ENCODE measurements around the gene PF4V1.

The PF4V1 gene

GRCh38 chr4:73860917-73861316 is 7.8 kb downstream of the PF4V1 start:
- ATAC-seq (ENCODE audit: low read depth) (no peak), DNase-seq (ENCODE audit: low spot score) (no peak)
- Histone ChIP-seq H3K27ac (ENCODE audit: poor library complexity, severe bottlenecking) (no peak overlapping the region), H3K36me3 (ENCODE audit: low read depth) (no peaks in the 10 kb centered on the region), H3K27me3 (ENCODE audit: insufficient read depth, poor library complexity, severe bottlenecking) (no peaks in the 10 kb centered on the region), H3K4me1 (ENCODE audit: insufficient read depth, poor library complexity, severe bottlenecking) (peaks cover 9% of the 10 kb centered on the region), H3K9me3 (ENCODE audit: severe bottlenecking) (no peaks in the 10 kb centered on the region), H3K4me3 (ENCODE audit: severe bottlenecking) (no peak overlapping the region)
- no peak for TF ChIP-seq CTCF (IDR thresholded peaks at IDR 0.05; ENCODE audit: poor library complexity, severe bottlenecking)

- H3K4me1 ChIP-seq (ENCODE audit: insufficient read depth, poor library complexity, severe bottlenecking): peaks cover 13% of the 10 kb centered on the region
- no peak for ATAC-seq (ENCODE audit: low read depth)
- H3K27me3 ChIP-seq (ENCODE audit: insufficient read depth, poor library complexity, severe bottlenecking): no peaks in the 10 kb centered on the region
- no peaks in the 10 kb centered on the region for H3K36me3 ChIP-seq (ENCODE audit: low read depth)
- no peak overlapping the region for H3K4me3 ChIP-seq (ENCODE audit: severe bottlenecking)
- no peak for DNase-seq (ENCODE audit: low spot score)
- no peak for TF ChIP-seq CTCF (IDR thresholded peaks at IDR 0.05; ENCODE audit: poor library complexity, severe bottlenecking)
- no peak overlapping the region for H3K27ac ChIP-seq (ENCODE audit: poor library complexity, severe bottlenecking)
- no peaks in the 10 kb centered on the region for H3K9me3 ChIP-seq (ENCODE audit: severe bottlenecking)
These were observed 9.2 kb downstream of the PF4V1 start for GRCh38 chr4:73862322-73862721.

GRCh38 chr4:73864365-73864764 is 11.3 kb downstream of the PF4V1 start:
- Histone ChIP-seq H3K36me3 (ENCODE audit: low read depth) (no peaks in the 10 kb centered on the region), H3K9me3 (ENCODE audit: severe bottlenecking) (no peaks in the 10 kb centered on the region), H3K4me3 (ENCODE audit: severe bottlenecking) (no peak overlapping the region), H3K27ac (ENCODE audit: poor library complexity, severe bottlenecking) (no peak overlapping the region), H3K27me3 (ENCODE audit: insufficient read depth, poor library complexity, severe bottlenecking) (no peaks in the 10 kb centered on the region), H3K4me1 (ENCODE audit: insufficient read depth, poor library complexity, severe bottlenecking) (peaks cover 16% of the 10 kb centered on the region)
- TF ChIP-seq CTCF (IDR thresholded peaks at IDR 0.05; ENCODE audit: poor library complexity, severe bottlenecking): peak; percentile 67
- ATAC-seq (ENCODE audit: low read depth) (peak; percentile 24; the same call in 1 of the 3 replicates), DNase-seq (ENCODE audit: low spot score) (no peak)

DNA sequence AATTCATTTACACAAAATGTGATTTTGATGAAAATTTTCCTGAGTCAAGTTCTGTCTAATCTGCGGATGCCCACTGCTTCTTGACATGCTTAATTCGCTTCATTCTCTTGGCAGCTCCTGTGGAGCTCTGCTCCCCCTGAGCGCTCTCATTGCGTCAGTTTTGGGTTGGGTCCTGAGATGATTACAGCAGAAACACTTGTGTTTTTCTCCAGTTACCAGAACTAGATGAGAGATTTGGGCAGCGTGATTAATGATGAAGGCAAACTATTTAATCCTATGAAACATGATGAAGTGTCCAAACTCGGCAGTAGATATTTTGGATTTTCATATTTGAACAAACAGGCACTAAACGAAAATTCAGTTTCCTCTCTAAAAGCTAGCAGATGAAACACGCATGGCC is 11.9 kb downstream of the PF4V1 start:
- ATAC-seq (ENCODE audit: low read depth): no peak

More for the DNA sequence above, 11.9 kb downstream of the PF4V1 start:
- H3K4me1 ChIP-seq (ENCODE audit: insufficient read depth, poor library complexity, severe bottlenecking): peaks cover 16% of the 10 kb centered on the region
- no peak overlapping the region for H3K4me3 ChIP-seq (ENCODE audit: severe bottlenecking)
- H3K27me3 ChIP-seq (ENCODE audit: insufficient read depth, poor library complexity, severe bottlenecking): no peaks in the 10 kb centered on the region
- no peak for DNase-seq (ENCODE audit: low spot score)
- H3K36me3 ChIP-seq (ENCODE audit: low read depth): no peaks in the 10 kb centered on the region
- H3K27ac ChIP-seq (ENCODE audit: poor library complexity, severe bottlenecking): no peak overlapping the region
- peak; percentile 1 for TF ChIP-seq CTCF (IDR thresholded peaks at IDR 0.05; ENCODE audit: poor library complexity, severe bottlenecking)
- no peaks in the 10 kb centered on the region for H3K9me3 ChIP-seq (ENCODE audit: severe bottlenecking)

All from RWPE2 (cell line).